PC-9 (cell line): Measurements from ENCODE around the gene PHLDB2. TPM values are rescaled to one million over a fixed set of nuclear protein-coding genes. Genes with fewer than 3 reads are reported as not detected.
A peak's percentile ranks its signal among the peaks of the same experiment; 100 is the strongest.

Experiments
- BruUV-seq: library from RNA; stranded (reverse); fragments of 400-500 nt; replicated peaks from 2 replicates; lab custom pipeline; 2021; lab: Mats Ljungman, UMichigan
- CTCF ChIA-PET: fragments of 300-600 bp; sonication (Branson Sonifier 250); formaldehyde crosslinking; loops from one replicate; lab custom pipeline; 2022; ENCODE audit warnings: antibody characterized with exemption; lab: Charles Lee
- POLR2A ChIA-PET: fragments of 300-600 bp; sonication (Branson Sonifier 250); formaldehyde crosslinking; loops from one replicate; lab custom pipeline; 2022; ENCODE audit warnings: antibody characterized with exemption; ENCODE audit not compliant: unreplicated experiment; lab: Charles Lee
- DNase-seq, 2 experiments: peaks; one replicate each; pipeline versions ENCODE4 v3.0.0 to v3.0.0-alpha.2; 2015 to 2022; ENCODE audit warnings: mixed read lengths in 1 of 2
- H2AFZ ChIP-seq: fragments of 200-600 bp; sonication (generic); 2 replicates; pipeline ENCODE4 v1.8.1; 2017; ENCODE audit warnings: antibody characterized with exemption
- H3F3A ChIP-seq: fragments of 200-600 bp; sonication (generic); 2 replicates; pipeline ENCODE4 v1.8.1; 2017; ENCODE audit warnings: antibody characterized with exemption, mild to moderate bottlenecking, low read depth; ENCODE audit not compliant: insufficient read depth
- H3K27ac ChIP-seq: fragments of 200-600 bp; sonication (generic); 2 replicates; pipeline ENCODE4 v1.6.1; 2016; ENCODE audit warnings: mixed run types
- H3K27me3 ChIP-seq: fragments of 200-600 bp; sonication (generic); 2 replicates; pipeline ENCODE4 v1.6.1; 2016; ENCODE audit warnings: low read depth, mixed run types; ENCODE audit not compliant: insufficient read depth
- H3K36me3 ChIP-seq: fragments of 200-600 bp; sonication (generic); 2 replicates; pipeline ENCODE4 v1.6.1; 2016; ENCODE audit warnings: low read depth, mixed run types
- H3K4me1 ChIP-seq: fragments of 200-600 bp; sonication (generic); replicated peaks from 2 replicates; pipeline ENCODE4 v1.6.1; 2016; ENCODE audit warnings: mixed run types; ENCODE audit not compliant: insufficient read depth
- H3K4me2 ChIP-seq: fragments of 200-600 bp; sonication (generic); 2 replicates; pipeline ENCODE4 v1.6.1; 2017; ENCODE audit warnings: mixed run types
- H3K4me3 ChIP-seq: fragments of 200-600 bp; sonication (generic); 2 replicates; pipeline ENCODE4 v1.6.1; 2016; ENCODE audit warnings: mixed run types
- H3K79me2 ChIP-seq: fragments of 200-600 bp; sonication (generic); 2 replicates; pipeline ENCODE4 v1.6.1; 2017; ENCODE audit warnings: low read depth, mixed run types
- H3K9me2 ChIP-seq: fragments of 200-600 bp; sonication (generic); 2 replicates; pipeline ENCODE4 v1.8.1; 2017; ENCODE audit warnings: mild to moderate bottlenecking; ENCODE audit not compliant: insufficient read depth
- H3K9me3 ChIP-seq: fragments of 200-600 bp; sonication (generic); 2 replicates; pipeline ENCODE4 v1.8.1; 2016; ENCODE audit warnings: low read depth; ENCODE audit not compliant: insufficient read depth
- H4K20me1 ChIP-seq: fragments of 200-600 bp; sonication (generic); 2 replicates; pipeline ENCODE4 v1.8.1; 2017; ENCODE audit not compliant: insufficient read depth
- EZH2 ChIP-seq: fragments of 200-600 bp; sonication (generic); IDR thresholded peaks from 2 replicates; pipeline ENCODE4 v1.8.0; 2017; ENCODE audit warnings: antibody characterized with exemption, low read depth
- intact Hi-C: fragments of 100-400 bp; cut with micrococcal nuclease; formaldehyde crosslinking; loops from one replicate; pipeline ENCODE4 v1.10.0; 2022; ENCODE audit not compliant: unreplicated experiment
- total RNA-seq: library from RNA; stranded (reverse); gene quantifications from 2 replicates; pipeline ENCODE4 v1.2.3, GENCODE V29; 2021
- TF ChIP-seq, protein P1 (sequence below): fragments of 200-600 bp; sonication (generic); conservative IDR thresholded peaks from 2 replicates; pipeline ENCODE4 v1.6.1; 2017; ENCODE audit warnings: mixed run types, antibody characterized with exemption, mild to moderate bottlenecking, moderate library complexity

Gene PHLDB2
- total RNA-seq, 1 experiment from 2014 or later, result 42.7 TPM

- ChIA-PET CTCF (no interaction called here), POLR2A (no interaction called here)
- Histone ChIP-seq H3F3A (peaks cover 7% of the 10 kb centered on the region; the same call in 1 of the 2 replicates), H3K27ac (no peak overlapping the region), H4K20me1 (no peaks in the 10 kb centered on the region), H3K4me1 (no peaks in the 10 kb centered on the region), H3K9me3 (no peaks in the 10 kb centered on the region; the same call in 1 of the 2 replicates), H3K4me2 (no peak overlapping the region), H2AFZ (no peak overlapping the region), H3K36me3 (peaks cover 76% of the 10 kb centered on the region), H3K4me3 (no peak overlapping the region), H3K79me2 (peaks cover 100% of the 10 kb centered on the region), H3K27me3 (no peaks in the 10 kb centered on the region), H3K9me2 (no peaks in the 10 kb centered on the region)
- intact Hi-C loops, result no loop called here
- DNase-seq, result no peak
- TF ChIP-seq, protein P1, sequence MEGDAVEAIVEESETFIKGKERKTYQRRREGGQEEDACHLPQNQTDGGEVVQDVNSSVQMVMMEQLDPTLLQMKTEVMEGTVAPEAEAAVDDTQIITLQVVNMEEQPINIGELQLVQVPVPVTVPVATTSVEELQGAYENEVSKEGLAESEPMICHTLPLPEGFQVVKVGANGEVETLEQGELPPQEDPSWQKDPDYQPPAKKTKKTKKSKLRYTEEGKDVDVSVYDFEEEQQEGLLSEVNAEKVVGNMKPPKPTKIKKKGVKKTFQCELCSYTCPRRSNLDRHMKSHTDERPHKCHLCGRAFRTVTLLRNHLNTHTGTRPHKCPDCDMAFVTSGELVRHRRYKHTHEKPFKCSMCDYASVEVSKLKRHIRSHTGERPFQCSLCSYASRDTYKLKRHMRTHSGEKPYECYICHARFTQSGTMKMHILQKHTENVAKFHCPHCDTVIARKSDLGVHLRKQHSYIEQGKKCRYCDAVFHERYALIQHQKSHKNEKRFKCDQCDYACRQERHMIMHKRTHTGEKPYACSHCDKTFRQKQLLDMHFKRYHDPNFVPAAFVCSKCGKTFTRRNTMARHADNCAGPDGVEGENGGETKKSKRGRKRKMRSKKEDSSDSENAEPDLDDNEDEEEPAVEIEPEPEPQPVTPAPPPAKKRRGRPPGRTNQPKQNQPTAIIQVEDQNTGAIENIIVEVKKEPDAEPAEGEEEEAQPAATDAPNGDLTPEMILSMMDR, result no peak
- no TSS peak for BruUV-seq
These were observed 26.5 kb downstream of the PHLDB2 start for GRCh38 chr3:111885578-111885977.

DNA sequence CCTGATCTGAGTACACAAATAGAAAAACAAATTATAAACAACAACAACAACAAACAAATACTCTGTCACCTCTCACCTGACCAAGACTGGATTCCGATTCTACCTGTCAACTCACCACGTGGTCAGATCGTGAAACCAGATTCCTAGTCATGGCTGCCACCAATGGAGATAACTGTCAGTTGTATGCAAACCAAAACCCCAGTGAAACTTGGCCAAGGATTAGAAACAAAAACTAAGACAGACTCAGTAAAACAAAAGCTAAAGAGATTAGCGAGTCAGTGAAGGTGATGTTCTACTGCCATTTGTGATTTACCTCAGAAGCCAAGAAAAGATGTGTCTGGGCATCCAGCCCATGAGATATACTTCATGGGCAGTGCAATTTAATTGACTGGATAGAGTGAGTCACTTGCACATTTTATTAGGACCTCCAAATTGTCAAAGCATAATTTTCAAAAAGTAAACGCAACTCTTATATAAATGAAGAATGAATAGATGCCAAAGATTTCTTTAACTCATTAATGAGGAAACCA, 31.1 kb downstream of the PHLDB2 start:
- Histone ChIP-seq H2AFZ (no peak overlapping the region), H3K9me3 (no peaks in the 10 kb centered on the region), H3K9me2 (no peaks in the 10 kb centered on the region), H3K4me3 (no peak overlapping the region), H3K4me2 (no peak overlapping the region), H3K79me2 (peaks cover 91% of the 10 kb centered on the region), H3K27me3 (no peaks in the 10 kb centered on the region), H3F3A (peaks cover 14% of the 10 kb centered on the region; the same call in 1 of the 2 replicates), H4K20me1 (no peaks in the 10 kb centered on the region), H3K36me3 (peaks cover 64% of the 10 kb centered on the region), H3K27ac (no peak overlapping the region), H3K4me1 (0 out of 2 replicates have a peak, but pooled peaks cover 4% of the 10 kb centered on the region)
- ChIA-PET CTCF (interaction anchor here (0.6 kb wide), 2 partner anchors 16 to 91 kb away, joined by 3 to 5 read pairs; no protein-coding TSS in a partner anchor), POLR2A (interaction anchor here (0.7 kb wide), 2 partner anchors 15 to 173 kb away, joined by 3 to 5 read pairs; no protein-coding TSS in a partner anchor)
- no TSS peak for BruUV-seq
- intact Hi-C loops, result no loop called here
- TF ChIP-seq, protein P1, result no peak
- no peak for TF ChIP-seq EZH2
- no peak for DNase-seq

GRCh38 chr3:111892070-111892469, 33.0 kb downstream of the PHLDB2 start:
- peaks cover 91% of the 10 kb centered on the region for H3K79me2 ChIP-seq
- H3K9me2 ChIP-seq, result no peaks in the 10 kb centered on the region
- intact Hi-C loops, result no loop called here

More at GRCh38 chr3:111892070-111892469, 33.0 kb downstream of the PHLDB2 start:
- Histone ChIP-seq H4K20me1 (no peaks in the 10 kb centered on the region), H3K27me3 (no peaks in the 10 kb centered on the region), H3K4me2 (no peak overlapping the region), H3K36me3 (peaks cover 57% of the 10 kb centered on the region), H3K4me3 (no peak overlapping the region), H3K27ac (0 out of 2 replicates have a peak overlapping the region, but pooled peaks have one; percentile 9), H3K9me3 (peaks cover 4% of the 10 kb centered on the region; the same call in 1 of the 2 replicates), H2AFZ (no peak overlapping the region), H3K4me1 (0 out of 2 replicates have a peak, but pooled peaks cover 4% of the 10 kb centered on the region), H3F3A (peaks cover 15% of the 10 kb centered on the region; the same call in 1 of the 2 replicates)
- ChIA-PET CTCF (interaction anchor here (0.9 kb wide), 1 partner anchor 45 kb away, joined by 8 read pairs; no protein-coding TSS in a partner anchor), POLR2A (no interaction called here)
- BruUV-seq, result no TSS peak
- no peak for DNase-seq
- TF ChIP-seq EZH2, result no peak
- TF ChIP-seq, protein P1, result no peak
